ENCODE results near the gene SMURF1.

SMURF1 gene

DNA sequence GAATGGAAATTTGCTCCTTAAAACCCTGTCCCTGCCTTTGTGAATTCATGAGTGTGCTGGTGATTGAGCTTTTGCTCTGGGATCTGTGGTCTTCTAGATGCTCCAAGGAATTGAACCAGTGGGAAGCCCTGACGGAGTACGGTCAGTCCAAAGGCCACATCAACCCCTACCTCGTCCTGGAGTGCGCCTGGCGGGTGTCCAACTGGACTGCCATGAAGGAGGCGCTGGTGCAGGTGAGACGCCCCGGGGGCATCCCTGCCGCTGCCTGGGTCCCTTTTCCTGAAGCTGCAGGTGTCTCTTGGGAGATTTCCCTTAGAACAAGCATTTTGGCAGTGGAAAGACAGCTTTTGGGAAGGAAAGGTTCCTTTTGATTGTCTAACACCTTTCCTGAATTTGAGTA is 165.2 kb downstream of the SMURF1 start:
- no peak for DNase-seq

Measured in activated CD4-positive, alpha-beta T cell treated with anti-CD3 and anti-CD28 coated beads, Interleukin-2, Interleukin-6, amounts not matched to agents 100 ng/mL and 50 ng/mL, durations not matched to agents 16 hours and 8 hours (primary cell).